GM23338 (cell line): ENCODE data around the gene MOSMO. TPM values are rescaled to one million over a fixed set of nuclear protein-coding genes. Genes with fewer than 3 reads are reported as not detected.

ENCODE experiments used
- ATAC-seq: fragments of 200-7000 bp; cut with Tn5 transposase; 3 replicates; pipeline ENCODE4 v1.9.1; 2020
- DNase-seq: peaks from one replicate; pipeline ENCODE4 v3.0.0-alpha.2; 2015; ENCODE audit warnings: low spot score
- H2AFZ ChIP-seq: fragments of 200-600 bp; sonication (generic); 2 replicates; pipeline ENCODE4 v1.8.0; 2016; ENCODE audit warnings: antibody characterized with exemption, mild to moderate bottlenecking, moderate library complexity
- H3F3A ChIP-seq: fragments of 200-600 bp; sonication (generic); replicated peaks from 2 replicates; pipeline ENCODE4 v1.8.0; 2017; ENCODE audit warnings: antibody characterized with exemption, mixed run types, low read depth
- H3K27ac ChIP-seq: fragments of 200-600 bp; sonication (generic); 2 replicates; pipeline ENCODE4 v1.6.1; 2016; ENCODE audit warnings: low read depth
- H3K27me3 ChIP-seq: fragments of 200-600 bp; sonication (generic); 2 replicates; pipeline ENCODE4 v1.8.0; 2016; ENCODE audit warnings: mild to moderate bottlenecking, mixed run types, moderate library complexity; ENCODE audit not compliant: insufficient read depth
- H3K36me3 ChIP-seq: fragments of 200-600 bp; sonication (generic); 2 replicates; pipeline ENCODE4 v1.8.0; 2016; ENCODE audit warnings: mild to moderate bottlenecking; ENCODE audit not compliant: insufficient read depth
- H3K4me1 ChIP-seq: fragments of 200-600 bp; sonication (generic); 2 replicates; pipeline ENCODE4 v1.8.0; 2016; ENCODE audit warnings: mild to moderate bottlenecking, moderate library complexity; ENCODE audit not compliant: insufficient read depth
- H3K4me2 ChIP-seq: fragments of 200-600 bp; sonication (generic); 2 replicates; pipeline ENCODE4 v1.7.1; 2017; ENCODE audit warnings: mixed run types
- H3K4me3 ChIP-seq: fragments of 200-600 bp; sonication (generic); 2 replicates; pipeline ENCODE4 v1.6.1; 2016; ENCODE audit warnings: mixed run types
- H3K79me2 ChIP-seq: fragments of 200-600 bp; sonication (generic); replicated peaks from 2 replicates; pipeline ENCODE4 v1.8.0; 2017; ENCODE audit warnings: mild to moderate bottlenecking; ENCODE audit not compliant: insufficient read depth
- H3K9me2 ChIP-seq: fragments of 200-600 bp; sonication (generic); 2 replicates; pipeline ENCODE4 v1.8.0; 2017; ENCODE audit not compliant: insufficient read depth
- H4K20me1 ChIP-seq: fragments of 200-600 bp; sonication (generic); replicated peaks from 2 replicates; pipeline ENCODE4 v1.8.0; 2017; ENCODE audit warnings: mild to moderate bottlenecking; ENCODE audit not compliant: insufficient read depth
- H3K27ac Mint-ChIP-seq: 2 replicates; pipeline ENCODE4 v1.8.0; 2020; ENCODE audit warnings: inconsistent platforms, mild to moderate bottlenecking, moderate library complexity, mixed read lengths
- H3K27me3 Mint-ChIP-seq: 3 replicates; pipeline ENCODE4 v1.8.0; 2022; ENCODE audit warnings: low read depth, mild to moderate bottlenecking, moderate library complexity, mixed read lengths, inconsistent platforms; ENCODE audit not compliant: insufficient read depth, poor library complexity
- H3K36me3 Mint-ChIP-seq: 3 replicates; pipeline ENCODE4 v1.8.0; 2021; ENCODE audit warnings: low read depth, mild to moderate bottlenecking, inconsistent platforms, moderate library complexity, mixed read lengths
- H3K4me1 Mint-ChIP-seq: 3 replicates; pipeline ENCODE4 v1.8.0; 2020; ENCODE audit warnings: mild to moderate bottlenecking, inconsistent platforms, mixed read lengths
- H3K4me3 Mint-ChIP-seq: 3 replicates; pipeline ENCODE4 v1.8.0; 2021; ENCODE audit warnings: moderate library complexity, mild to moderate bottlenecking, inconsistent platforms, mixed read lengths
- H3K9me3 Mint-ChIP-seq: 3 replicates; pipeline ENCODE4 v1.8.0; 2020; ENCODE audit warnings: moderate library complexity, mild to moderate bottlenecking, inconsistent platforms, mixed read lengths
- CREB1 ChIP-seq: fragments of 250-450 bp; sonication (Bioruptor Pico); IDR thresholded peaks from 2 replicates; pipeline ENCODE4 v1.5.0; 2020; ENCODE audit warnings: low read depth, mild to moderate bottlenecking, moderate library complexity
- CTCF ChIP-seq, 2 experiments: fragments of 200-600 bp in 1 of 2; sonication (generic) in 1 of 2; conservative IDR thresholded peaks; 2 replicates each; pipeline versions ENCODE4 v1.5.1 to v1.6.1; 2016 to 2017; ENCODE audit warnings: antibody characterized with exemption in 2 of 2, low read depth in 2 of 2, mild to moderate bottlenecking in 2 of 2, moderate library complexity in 1 of 2
- ETS1 ChIP-seq: IDR thresholded peaks from 2 replicates; pipeline ENCODE4 v1.6.1; 2016; ENCODE audit warnings: antibody characterized with exemption
- EZH2 ChIP-seq: fragments of 200-600 bp; sonication (generic); IDR thresholded peaks from one replicate; pipeline ENCODE4 v1.8.0; 2017; ENCODE audit warnings: antibody characterized with exemption, mild to moderate bottlenecking, low read depth; ENCODE audit not compliant: unreplicated experiment
- EZH2phosphoT487 ChIP-seq: fragments of 200-600 bp; sonication (generic); IDR thresholded peaks from one replicate; pipeline ENCODE4 v1.8.1; 2018; ENCODE audit warnings: antibody characterized with exemption; ENCODE audit not compliant: unreplicated experiment
- JUNB ChIP-seq: IDR thresholded peaks from one replicate; pipeline ENCODE4 v1.6.1; 2016; ENCODE audit warnings: antibody characterized with exemption; ENCODE audit not compliant: unreplicated experiment
- NANOG ChIP-seq: IDR thresholded peaks from 2 replicates; pipeline ENCODE4 v1.6.1; 2016; ENCODE audit warnings: antibody characterized with exemption, borderline replicate concordance
- POLR2AphosphoS5 ChIP-seq: IDR thresholded peaks from 2 replicates; pipeline ENCODE4 v1.6.1; 2016; ENCODE audit warnings: antibody characterized with exemption, low read depth
- REST ChIP-seq: IDR thresholded peaks from one replicate; pipeline ENCODE4 v1.6.1; 2018; ENCODE audit warnings: antibody characterized with exemption; ENCODE audit not compliant: unreplicated experiment
- STAT1 ChIP-seq: IDR thresholded peaks from one replicate; pipeline ENCODE4 v1.6.1; 2016; ENCODE audit warnings: antibody characterized with exemption; ENCODE audit not compliant: unreplicated experiment
- ZNF114 ChIP-seq: fragments of 250-450 bp; sonication (Bioruptor Pico); IDR thresholded peaks from 2 replicates; pipeline ENCODE4 v1.5.0; 2020; ENCODE audit warnings: mild to moderate bottlenecking, moderate library complexity
- ZNF331 ChIP-seq: fragments of 250-450 bp; sonication (Bioruptor Pico); IDR thresholded peaks from 2 replicates; pipeline ENCODE4 v1.5.0; 2020; ENCODE audit warnings: low read depth, mild to moderate bottlenecking, moderate library complexity
- ZNF462 ChIP-seq: fragments of 250-450 bp; sonication (Bioruptor Pico); IDR thresholded peaks from 2 replicates; pipeline ENCODE4 v1.5.0; 2020; ENCODE audit warnings: mild to moderate bottlenecking, moderate library complexity
- polyA plus RNA-seq: library from polyadenylated mRNA; unstranded; fragments of >200 nt; fragmentation: Nextera tagmentation; extraction: Ambion mirVana; gene quantifications from 2 replicates; pipeline ENCODE4 v1.2.1, GENCODE V29; 2016
- total RNA-seq: library from RNA; depleted of rRNA; stranded (reverse); fragments of >200 nt; shearing (Covaris generic); gene quantifications from 2 replicates; pipeline ENCODE4 v1.2.3, GENCODE V29; 2014

The MOSMO gene
- total and polyA plus RNA-seq, 2 experiments from 2014 or later, result 8.7 to 19.2 TPM

- ATAC-seq (no peak), DNase-seq (no peak)
- no peak overlapping the region for H3K4me3 ChIP-seq
- Mint-ChIP-seq H3K9me3 (no peaks in the 10 kb centered on the region), H3K27ac (no peak overlapping the region), H3K36me3 (no peaks in the 10 kb centered on the region), H3K4me3 (no peak overlapping the region), H3K27me3 (peaks cover 3% of the 10 kb centered on the region), H3K4me1 (peaks cover 12% of the 10 kb centered on the region)
- no peaks in the 10 kb centered on the region; the same call in 1 of the 2 replicates for H3F3A ChIP-seq
- H3K36me3 ChIP-seq, result no peaks in the 10 kb centered on the region
- peaks cover 6% of the 10 kb centered on the region for H3K27me3 ChIP-seq
- peaks cover 21% of the 10 kb centered on the region for H4K20me1 ChIP-seq
- TF ChIP-seq POLR2AphosphoS5, result no peak
- no peak for TF ChIP-seq ZNF114 (CRISPR knock-in tag)
- no peak for TF ChIP-seq ZNF462
- TF ChIP-seq EZH2phosphoT487, result no peak
- TF ChIP-seq STAT1, result no peak
- no peak for TF ChIP-seq JUNB
- no peak for TF ChIP-seq EZH2
- TF ChIP-seq CTCF (conservative IDR thresholded peaks at IDR 0.05; ENCODE audit: low read depth in 2 of 2), result no peak
- TF ChIP-seq CREB1 (CRISPR knock-in tag), result no peak
- TF ChIP-seq ETS1, result no peak
- TF ChIP-seq NANOG, result no peak
- TF ChIP-seq REST, result no peak
- no peak for TF ChIP-seq ZNF331 (CRISPR knock-in tag)
- peaks cover 56% of the 10 kb centered on the region for H3K79me2 ChIP-seq
- no peak overlapping the region for H2AFZ ChIP-seq
- peaks cover 12% of the 10 kb centered on the region for H3K4me1 ChIP-seq
- H3K27ac ChIP-seq, result no peak overlapping the region
- no peaks in the 10 kb centered on the region for H3K9me2 ChIP-seq
- H3K4me2 ChIP-seq, result no peak overlapping the region
These were observed 3.0 kb downstream of the MOSMO start for GRCh38 chr16:22010902-22011301.
